ENCODE results near the gene CRTAC1. TPM values are rescaled to one million over a fixed set of nuclear protein-coding genes. Genes with fewer than 3 reads are reported as not detected.

CRTAC1 gene
- total and polyA plus RNA-seq, 4 donors: 0.14 to 0.33 (median 0.26) TPM

DNA sequence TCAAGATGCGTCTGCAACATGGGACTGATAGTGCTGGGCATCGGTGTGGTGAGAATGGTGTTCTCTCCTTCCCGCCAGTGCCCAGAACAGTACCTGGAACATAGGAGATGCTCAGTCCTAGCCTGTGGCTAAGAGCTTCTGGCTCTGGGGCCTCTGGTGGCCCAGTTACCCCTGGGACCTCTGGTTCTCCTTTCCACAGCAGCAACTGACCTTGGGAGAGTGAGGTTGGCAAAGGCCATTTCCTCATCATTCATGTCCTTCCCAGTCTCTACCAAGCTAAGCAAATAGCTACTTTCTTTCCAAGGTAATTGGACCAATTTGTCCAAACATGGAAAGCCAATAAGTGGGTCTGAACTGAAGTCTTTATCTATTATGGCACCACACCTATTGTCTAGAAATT, 192.3 kb downstream of the CRTAC1 start:
- TF ChIP-seq NR2F2 (IDR thresholded peaks at IDR 0.05): no peak
- 87% methylated on average over 3 of the region's 3 CpGs for WGBS
- Histone ChIP-seq H3K36me3 (ENCODE audit: control insufficient read depth in 4 of 4, insufficient read depth in 3 of 4, low read depth in 1 of 4, low read length in 3 of 4) (no peaks in the 10 kb centered on the region), H3K4me3 (ENCODE audit: low read depth in 1 of 3, low read length in 3 of 3) (no peak overlapping the region), H3K27ac (ENCODE audit: low read depth in 1 of 2, low read length in 2 of 2) (no peak overlapping the region), H3K9me3 (ENCODE audit: control insufficient read depth in 4 of 4, low read length in 3 of 4) (peaks cover 0 to 3% (median 0%) of the 10 kb centered on the region in 4 donors), H3K27me3 (ENCODE audit: control insufficient read depth in 4 of 4, insufficient read depth in 4 of 4, low read length in 3 of 4) (peaks cover 0 to 12% (median 0%) of the 10 kb centered on the region in 4 donors), H3K9ac (ENCODE audit: low read depth in 1 of 2, low read length in 2 of 2) (no peak overlapping the region), H3K4me1 (ENCODE audit: control insufficient read depth in 4 of 4, insufficient read depth in 4 of 4, low read length in 3 of 4) (no peaks in the 10 kb centered on the region)
- DNase-seq (ENCODE audit: low spot score): no peak

DNA sequence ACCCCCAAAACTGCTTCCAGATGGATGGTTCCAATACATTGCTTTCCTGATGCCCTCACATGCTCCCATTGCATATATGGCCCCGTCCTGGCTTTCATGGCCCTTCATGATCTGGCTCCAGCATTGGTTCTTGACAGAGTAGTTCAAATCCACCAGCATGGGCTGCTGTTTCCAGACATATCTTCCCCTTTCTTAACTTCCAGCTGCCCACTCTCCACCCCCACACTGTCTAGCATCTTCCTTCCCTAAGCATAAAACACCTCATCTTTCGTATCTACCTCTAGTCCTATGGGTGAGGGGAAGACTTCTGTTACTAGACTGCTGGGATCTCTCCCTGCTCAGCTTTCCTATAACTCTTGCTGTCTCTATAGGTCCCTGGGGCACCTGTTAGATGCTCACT, 194.0 kb downstream of the CRTAC1 start:
- no peak overlapping the region for H3K9ac ChIP-seq (ENCODE audit: low read depth in 1 of 2, low read length in 2 of 2)
- no peaks in the 10 kb centered on the region for H3K36me3 ChIP-seq (ENCODE audit: control insufficient read depth in 4 of 4, insufficient read depth in 3 of 4, low read depth in 1 of 4, low read length in 3 of 4)
- 74% methylated on average over 2 of the region's 2 CpGs for WGBS
- TF ChIP-seq FOXA1 (IDR thresholded peaks at IDR 0.05): no peak
- no peak for TF ChIP-seq JUND (IDR thresholded peaks at IDR 0.05)
- TF ChIP-seq HNF4A (conservative IDR thresholded peaks at IDR 0.05): no peak
- TF ChIP-seq, protein P1, sequence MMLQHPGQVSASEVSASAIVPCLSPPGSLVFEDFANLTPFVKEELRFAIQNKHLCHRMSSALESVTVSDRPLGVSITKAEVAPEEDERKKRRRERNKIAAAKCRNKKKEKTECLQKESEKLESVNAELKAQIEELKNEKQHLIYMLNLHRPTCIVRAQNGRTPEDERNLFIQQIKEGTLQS (IDR thresholded peaks at IDR 0.05): no peak
- no peak for TF ChIP-seq YY1 (IDR thresholded peaks at IDR 0.05)
- TF ChIP-seq, protein P2, sequence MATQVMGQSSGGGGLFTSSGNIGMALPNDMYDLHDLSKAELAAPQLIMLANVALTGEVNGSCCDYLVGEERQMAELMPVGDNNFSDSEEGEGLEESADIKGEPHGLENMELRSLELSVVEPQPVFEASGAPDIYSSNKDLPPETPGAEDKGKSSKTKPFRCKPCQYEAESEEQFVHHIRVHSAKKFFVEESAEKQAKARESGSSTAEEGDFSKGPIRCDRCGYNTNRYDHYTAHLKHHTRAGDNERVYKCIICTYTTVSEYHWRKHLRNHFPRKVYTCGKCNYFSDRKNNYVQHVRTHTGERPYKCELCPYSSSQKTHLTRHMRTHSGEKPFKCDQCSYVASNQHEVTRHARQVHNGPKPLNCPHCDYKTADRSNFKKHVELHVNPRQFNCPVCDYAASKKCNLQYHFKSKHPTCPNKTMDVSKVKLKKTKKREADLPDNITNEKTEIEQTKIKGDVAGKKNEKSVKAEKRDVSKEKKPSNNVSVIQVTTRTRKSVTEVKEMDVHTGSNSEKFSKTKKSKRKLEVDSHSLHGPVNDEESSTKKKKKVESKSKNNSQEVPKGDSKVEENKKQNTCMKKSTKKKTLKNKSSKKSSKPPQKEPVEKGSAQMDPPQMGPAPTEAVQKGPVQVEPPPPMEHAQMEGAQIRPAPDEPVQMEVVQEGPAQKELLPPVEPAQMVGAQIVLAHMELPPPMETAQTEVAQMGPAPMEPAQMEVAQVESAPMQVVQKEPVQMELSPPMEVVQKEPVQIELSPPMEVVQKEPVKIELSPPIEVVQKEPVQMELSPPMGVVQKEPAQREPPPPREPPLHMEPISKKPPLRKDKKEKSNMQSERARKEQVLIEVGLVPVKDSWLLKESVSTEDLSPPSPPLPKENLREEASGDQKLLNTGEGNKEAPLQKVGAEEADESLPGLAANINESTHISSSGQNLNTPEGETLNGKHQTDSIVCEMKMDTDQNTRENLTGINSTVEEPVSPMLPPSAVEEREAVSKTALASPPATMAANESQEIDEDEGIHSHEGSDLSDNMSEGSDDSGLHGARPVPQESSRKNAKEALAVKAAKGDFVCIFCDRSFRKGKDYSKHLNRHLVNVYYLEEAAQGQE (IDR thresholded peaks at IDR 0.05): no peak
- TF ChIP-seq, protein P3, sequence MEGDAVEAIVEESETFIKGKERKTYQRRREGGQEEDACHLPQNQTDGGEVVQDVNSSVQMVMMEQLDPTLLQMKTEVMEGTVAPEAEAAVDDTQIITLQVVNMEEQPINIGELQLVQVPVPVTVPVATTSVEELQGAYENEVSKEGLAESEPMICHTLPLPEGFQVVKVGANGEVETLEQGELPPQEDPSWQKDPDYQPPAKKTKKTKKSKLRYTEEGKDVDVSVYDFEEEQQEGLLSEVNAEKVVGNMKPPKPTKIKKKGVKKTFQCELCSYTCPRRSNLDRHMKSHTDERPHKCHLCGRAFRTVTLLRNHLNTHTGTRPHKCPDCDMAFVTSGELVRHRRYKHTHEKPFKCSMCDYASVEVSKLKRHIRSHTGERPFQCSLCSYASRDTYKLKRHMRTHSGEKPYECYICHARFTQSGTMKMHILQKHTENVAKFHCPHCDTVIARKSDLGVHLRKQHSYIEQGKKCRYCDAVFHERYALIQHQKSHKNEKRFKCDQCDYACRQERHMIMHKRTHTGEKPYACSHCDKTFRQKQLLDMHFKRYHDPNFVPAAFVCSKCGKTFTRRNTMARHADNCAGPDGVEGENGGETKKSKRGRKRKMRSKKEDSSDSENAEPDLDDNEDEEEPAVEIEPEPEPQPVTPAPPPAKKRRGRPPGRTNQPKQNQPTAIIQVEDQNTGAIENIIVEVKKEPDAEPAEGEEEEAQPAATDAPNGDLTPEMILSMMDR (IDR thresholded peaks at IDR 0.05; ENCODE audit: low read depth, low read length, missing input control): no peak
- TF ChIP-seq GABPA (IDR thresholded peaks at IDR 0.05 in 1 of 2, conservative IDR thresholded peaks at IDR 0.05 in 1 of 2): no peak
- TF ChIP-seq NR2F2 (IDR thresholded peaks at IDR 0.05): no peak
- TF ChIP-seq, protein P4, sequence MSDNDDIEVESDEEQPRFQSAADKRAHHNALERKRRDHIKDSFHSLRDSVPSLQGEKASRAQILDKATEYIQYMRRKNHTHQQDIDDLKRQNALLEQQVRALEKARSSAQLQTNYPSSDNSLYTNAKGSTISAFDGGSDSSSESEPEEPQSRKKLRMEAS (IDR thresholded peaks at IDR 0.05): no peak
- no peak for TF ChIP-seq EGR1 (IDR thresholded peaks at IDR 0.05; ENCODE audit: low read depth in 2 of 2)
- TF ChIP-seq RAD21 (IDR thresholded peaks at IDR 0.05): no peak
- no peak for TF ChIP-seq RXRA (IDR thresholded peaks at IDR 0.05)
- TF ChIP-seq HNF4G (IDR thresholded peaks at IDR 0.05): no peak
- TF ChIP-seq TAF1 (conservative IDR thresholded peaks at IDR 0.05): no peak
- no peak for TF ChIP-seq SP1 (IDR thresholded peaks at IDR 0.05)
- TF ChIP-seq, protein P5, sequence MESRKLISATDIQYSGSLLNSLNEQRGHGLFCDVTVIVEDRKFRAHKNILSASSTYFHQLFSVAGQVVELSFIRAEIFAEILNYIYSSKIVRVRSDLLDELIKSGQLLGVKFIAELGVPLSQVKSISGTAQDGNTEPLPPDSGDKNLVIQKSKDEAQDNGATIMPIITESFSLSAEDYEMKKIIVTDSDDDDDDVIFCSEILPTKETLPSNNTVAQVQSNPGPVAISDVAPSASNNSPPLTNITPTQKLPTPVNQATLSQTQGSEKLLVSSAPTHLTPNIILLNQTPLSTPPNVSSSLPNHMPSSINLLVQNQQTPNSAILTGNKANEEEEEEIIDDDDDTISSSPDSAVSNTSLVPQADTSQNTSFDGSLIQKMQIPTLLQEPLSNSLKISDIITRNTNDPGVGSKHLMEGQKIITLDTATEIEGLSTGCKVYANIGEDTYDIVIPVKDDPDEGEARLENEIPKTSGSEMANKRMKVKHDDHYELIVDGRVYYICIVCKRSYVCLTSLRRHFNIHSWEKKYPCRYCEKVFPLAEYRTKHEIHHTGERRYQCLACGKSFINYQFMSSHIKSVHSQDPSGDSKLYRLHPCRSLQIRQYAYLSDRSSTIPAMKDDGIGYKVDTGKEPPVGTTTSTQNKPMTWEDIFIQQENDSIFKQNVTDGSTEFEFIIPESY (IDR thresholded peaks at IDR 0.05): no peak
- H3K4me1 ChIP-seq (ENCODE audit: control insufficient read depth in 4 of 4, insufficient read depth in 4 of 4, low read length in 3 of 4): no peaks in the 10 kb centered on the region
- peaks cover 0 to 3% (median 0%) of the 10 kb centered on the region in 4 donors for H3K9me3 ChIP-seq (ENCODE audit: control insufficient read depth in 4 of 4, low read length in 3 of 4)
- no peak for DNase-seq (ENCODE audit: low spot score)
- peaks cover 0 to 12% (median 0%) of the 10 kb centered on the region in 4 donors for H3K27me3 ChIP-seq (ENCODE audit: control insufficient read depth in 4 of 4, insufficient read depth in 4 of 4, low read length in 3 of 4)
- no peak overlapping the region for H3K4me3 ChIP-seq (ENCODE audit: low read depth in 1 of 3, low read length in 3 of 3)
- H3K27ac ChIP-seq (ENCODE audit: low read depth in 1 of 2, low read length in 2 of 2): no peak overlapping the region

Measured in liver (tissue), 9 donors.